Measurements from ENCODE around the gene SLC12A8.
A peak's percentile ranks its signal among the peaks of the same experiment; 100 is the strongest.

SLC12A8 gene

DNA sequence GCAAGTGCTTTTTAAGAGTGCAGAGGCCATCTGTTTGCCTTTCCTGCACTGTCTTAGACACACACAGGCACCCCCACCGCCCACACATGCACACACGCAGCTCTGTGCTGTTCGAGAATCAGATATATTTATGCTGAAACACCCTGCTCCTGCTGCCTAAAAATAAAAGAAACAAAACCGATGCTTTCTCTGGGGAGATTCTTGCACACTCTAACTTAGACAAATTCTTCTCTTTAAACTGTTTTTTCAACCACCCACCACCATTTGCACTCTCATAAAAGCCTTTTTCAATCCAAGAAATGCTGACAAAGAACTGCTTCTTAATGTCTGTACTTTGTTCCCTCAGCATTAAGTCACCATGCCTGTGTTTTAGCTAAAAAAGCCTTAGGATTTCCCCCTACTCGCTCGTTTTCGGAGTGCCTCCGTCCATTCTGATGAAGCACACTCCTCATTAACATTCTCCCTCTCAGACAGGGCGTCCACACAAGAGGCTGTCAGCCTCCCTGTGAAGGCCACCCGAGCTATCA lies 26.2 kb downstream of the SLC12A8 start:
- DNase-seq, result no peak

GRCh38 chr3:125185805-125186204 lies 26.7 kb downstream of the SLC12A8 start:
- DNase-seq, result no peak

DNA sequence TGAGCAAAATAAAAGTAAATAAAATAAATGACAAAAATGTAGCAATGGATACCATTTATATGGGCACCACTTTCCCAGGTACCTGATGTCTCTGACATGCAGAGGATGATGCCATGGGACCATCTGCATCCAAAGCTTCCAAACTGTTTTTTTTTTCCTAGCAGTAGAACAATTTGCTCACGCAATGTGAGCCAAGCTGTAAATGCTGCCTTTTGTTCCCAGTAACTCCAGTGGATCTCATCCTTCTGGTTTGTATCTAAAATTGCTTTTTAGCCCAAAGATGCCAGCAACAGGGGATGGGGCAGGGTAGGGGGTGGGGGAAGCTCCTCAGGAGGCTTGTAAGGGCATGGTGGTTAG lies 32.7 kb downstream of the SLC12A8 start:
- DNase-seq, result no peak

DNA sequence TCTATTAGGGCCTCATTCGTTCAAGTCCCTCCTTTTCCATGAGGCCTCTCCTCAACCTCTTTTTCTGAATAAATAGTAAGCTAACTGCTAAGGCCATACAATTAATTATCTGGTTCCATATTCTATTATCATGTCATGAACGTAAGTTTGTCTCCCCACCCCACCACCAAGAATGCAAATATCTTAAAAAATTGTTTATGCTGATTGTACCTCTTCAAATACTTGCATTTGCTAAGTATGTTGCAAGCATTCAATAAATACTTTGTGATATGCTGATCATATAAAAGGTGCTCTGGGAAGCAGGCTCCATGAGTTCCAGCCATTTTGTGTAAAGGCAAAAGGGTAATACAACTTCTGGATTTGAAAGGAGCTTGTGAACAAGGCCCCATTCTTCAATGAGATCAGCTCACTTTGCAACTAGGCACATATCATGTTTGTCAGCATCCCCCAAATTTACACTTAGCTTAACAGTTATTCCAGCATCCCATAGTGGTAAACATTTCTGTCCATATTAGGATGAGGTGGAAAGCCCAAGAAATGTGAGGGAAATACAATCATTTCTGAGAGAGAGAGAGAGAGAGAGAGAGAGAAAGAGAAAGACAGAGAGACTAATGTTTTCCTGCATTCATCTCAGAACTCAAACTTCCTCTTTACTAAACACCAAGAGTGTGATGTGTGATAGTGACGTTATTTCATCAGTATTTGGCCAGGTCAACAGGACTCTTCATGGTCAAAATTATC lies 33.2 kb downstream of the SLC12A8 start:
- no peak for DNase-seq

DNA sequence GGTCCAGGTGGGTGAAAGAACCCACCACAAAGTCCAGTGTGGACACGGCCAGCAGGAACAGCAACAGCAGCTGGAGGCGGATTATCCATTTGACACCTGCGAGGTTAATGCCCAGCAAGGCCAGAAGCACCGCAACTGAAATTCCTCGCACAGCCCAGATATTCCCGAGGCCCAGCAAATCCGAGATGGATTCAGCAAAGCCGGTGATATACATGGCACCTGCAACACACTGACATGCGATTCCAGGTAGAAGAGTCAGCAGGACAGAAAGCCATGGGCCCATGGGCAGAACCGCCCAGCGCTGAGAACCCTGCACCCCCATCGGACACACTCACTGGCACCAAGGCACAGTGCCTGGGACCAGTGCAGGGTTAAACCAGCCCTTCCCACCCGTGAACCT lies 34.8 kb downstream of the SLC12A8 start:
- DNase-seq, result no peak

GRCh38 chr3:125175295-125176078 lies 37.1 kb downstream of the SLC12A8 start:
- no peak for DNase-seq

GRCh38 chr3:125172346-125172745 lies 40.2 kb downstream of the SLC12A8 start:
- DNase-seq, result no peak

DNA sequence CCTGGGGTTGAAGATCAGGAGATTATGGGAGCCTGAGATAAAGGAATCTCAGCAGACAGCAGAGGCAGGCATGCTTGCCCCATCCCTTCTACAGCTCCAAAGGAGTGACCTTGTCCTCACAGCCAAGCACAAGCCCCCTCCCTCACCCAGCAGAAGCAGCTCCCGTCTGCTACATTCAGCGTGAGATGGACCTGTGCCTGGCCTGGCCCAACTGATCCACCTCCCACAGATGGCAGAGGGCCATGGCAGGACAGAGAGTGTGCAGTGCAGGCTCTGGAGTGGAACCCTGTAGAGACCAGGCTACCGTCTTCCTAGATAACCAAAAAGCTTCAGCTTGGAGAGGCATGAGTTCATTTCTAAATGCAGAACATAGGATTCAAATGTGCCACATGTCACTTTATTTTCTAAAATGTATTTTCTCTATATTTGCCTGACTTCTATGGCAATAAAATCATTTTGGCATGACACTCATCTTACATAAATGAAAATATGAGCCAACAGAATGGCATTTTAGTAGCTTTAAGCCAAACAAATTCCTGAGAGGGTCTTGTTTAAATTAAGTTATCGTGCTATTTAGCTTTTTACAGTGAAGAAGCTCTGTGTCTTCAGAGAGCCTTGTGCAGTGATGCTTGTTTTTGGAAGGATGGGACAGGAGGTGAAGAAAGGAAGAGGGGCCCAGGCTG lies 43.7 kb downstream of the SLC12A8 start:
- DNase-seq, result no peak

- no peak for DNase-seq
These were observed 45.9 kb downstream of the SLC12A8 start for GRCh38 chr3:125166599-125167136.

DNA sequence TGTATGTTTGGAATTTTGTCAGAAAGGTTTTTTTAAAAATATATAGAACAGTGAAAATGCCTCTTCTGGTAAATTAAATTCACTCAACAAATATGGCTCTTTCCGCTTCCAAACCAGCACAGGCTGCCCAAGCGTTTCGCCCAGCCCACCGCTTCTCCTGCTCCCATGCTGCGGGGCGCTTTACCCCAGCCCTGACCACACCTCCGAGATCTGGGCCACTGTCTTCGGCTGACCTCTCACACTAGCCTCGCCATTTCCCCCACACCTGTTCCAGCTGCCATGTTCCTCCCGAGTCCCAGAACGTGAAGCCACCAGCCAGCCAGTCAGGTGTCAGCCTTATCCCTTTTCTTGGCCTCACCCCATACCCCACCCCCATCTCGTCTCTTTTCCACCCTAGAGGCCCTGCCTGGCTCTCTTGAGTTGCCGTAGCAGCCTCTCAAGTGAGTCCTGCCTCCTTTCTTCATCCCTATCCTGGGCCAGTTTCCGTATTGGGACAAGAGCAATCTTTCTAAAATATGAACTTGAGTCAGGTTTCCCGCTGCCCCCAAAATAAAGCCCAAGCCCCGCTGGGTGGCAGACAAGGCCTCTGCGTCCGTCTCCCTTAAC lies 46.5 kb downstream of the SLC12A8 start:
- no peak for DNase-seq

- DNase-seq, result no peak
These were observed 47.2 kb downstream of the SLC12A8 start for GRCh38 chr3:125165189-125165947.

GRCh38 chr3:125163739-125164601 lies 48.6 kb downstream of the SLC12A8 start:
- DNase-seq, result peak; percentile 10

DNA sequence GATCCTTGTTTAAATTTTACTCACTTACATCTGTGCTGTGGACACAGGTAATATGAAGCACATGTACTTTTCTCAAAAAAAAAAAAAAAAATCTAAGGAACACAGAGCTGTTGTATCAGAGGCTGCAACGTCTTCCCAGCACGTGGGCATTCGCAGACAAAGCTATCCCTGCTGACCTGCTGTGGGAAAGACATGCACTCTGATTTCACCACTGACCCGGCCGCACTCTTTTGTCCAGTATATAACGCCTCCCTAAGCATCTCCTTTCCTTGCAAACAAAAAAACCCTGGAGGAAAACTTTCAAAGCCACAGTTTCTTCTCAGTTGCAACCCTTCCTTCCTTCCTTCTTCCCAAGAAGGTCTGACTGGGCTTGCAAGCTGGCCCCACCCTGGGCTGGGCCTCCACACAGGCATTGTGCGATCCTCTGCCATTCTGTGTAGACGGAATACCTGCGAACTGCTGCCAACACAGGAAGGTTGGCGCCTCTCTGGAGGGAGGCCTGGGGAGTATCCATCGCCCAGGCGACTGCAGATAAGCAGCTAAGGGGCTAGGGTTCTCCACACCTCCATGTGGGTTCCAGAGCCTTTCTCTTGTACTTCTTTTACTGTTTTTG lies 50.8 kb downstream of the SLC12A8 start:
- no peak for DNase-seq

- no peak for DNase-seq
These were observed 51.8 kb downstream of the SLC12A8 start for GRCh38 chr3:125160606-125161371.

DNA sequence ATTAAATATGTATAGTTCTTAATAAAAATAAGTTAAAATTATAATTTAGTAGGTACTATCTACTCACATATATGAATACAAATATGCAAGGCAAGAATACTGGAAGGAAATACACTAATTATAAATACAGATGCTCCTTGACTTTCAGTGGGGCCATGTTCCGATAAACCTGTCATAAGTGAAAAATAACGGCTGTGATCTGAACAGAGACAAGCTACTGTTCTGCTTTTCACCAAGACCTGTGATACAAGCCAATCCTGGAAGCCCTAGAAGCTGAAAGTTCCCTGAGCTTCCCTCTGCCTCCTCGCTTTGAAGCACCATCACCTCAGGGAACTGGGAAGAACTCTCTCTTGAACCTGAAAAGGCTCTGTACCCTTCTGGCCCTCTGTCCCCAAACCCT lies 55.4 kb downstream of the SLC12A8 start:
- DNase-seq, result no peak

GRCh38 chr3:125156456-125156855 lies 56.1 kb downstream of the SLC12A8 start:
- no peak for DNase-seq

DNA sequence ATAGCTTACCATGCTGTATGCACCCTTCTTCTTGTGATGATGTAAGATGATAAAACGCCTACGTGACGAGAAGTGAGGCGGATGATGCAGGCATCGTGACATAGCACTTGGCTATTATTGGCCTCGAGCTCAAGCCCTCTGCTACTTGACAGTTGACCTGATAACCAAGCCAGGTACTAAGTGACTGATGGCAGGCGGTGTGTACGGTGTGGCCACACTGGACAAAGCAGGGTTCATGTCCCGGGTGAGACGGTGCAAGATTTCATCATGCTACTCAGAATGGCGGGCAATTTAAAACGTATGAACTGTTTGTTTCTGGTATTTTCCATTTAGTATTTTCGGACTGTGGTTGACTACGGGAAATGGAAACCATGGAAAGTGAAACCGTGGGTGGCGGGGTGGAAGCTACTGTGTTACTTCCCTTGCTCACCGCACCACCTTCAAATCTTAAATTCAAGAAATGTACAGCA lies 57.7 kb downstream of the SLC12A8 start:
- no peak for DNase-seq

- DNase-seq, result no peak
These were observed 58.4 kb downstream of the SLC12A8 start for GRCh38 chr3:125154110-125154509.

DNA sequence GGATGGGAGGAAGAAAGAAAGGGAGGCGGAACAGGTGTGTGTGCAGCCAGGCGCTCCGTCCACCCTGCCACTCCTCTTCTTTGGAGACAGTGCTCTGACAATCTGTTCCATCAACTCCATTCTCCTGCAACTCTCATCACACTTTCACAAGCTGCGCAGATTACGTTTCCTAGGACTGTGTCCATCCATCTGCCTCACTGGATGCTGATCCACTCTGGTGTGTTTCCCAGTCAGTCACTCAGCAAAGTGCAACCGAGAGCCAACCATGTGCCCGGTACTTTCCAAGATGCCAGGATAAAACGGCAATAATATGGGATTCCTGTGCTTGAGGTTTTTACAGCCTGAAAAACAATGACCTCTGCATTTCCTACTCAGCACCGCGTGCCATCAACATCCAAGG lies 59.6 kb downstream of the SLC12A8 start:
- DNase-seq, result no peak

DNA sequence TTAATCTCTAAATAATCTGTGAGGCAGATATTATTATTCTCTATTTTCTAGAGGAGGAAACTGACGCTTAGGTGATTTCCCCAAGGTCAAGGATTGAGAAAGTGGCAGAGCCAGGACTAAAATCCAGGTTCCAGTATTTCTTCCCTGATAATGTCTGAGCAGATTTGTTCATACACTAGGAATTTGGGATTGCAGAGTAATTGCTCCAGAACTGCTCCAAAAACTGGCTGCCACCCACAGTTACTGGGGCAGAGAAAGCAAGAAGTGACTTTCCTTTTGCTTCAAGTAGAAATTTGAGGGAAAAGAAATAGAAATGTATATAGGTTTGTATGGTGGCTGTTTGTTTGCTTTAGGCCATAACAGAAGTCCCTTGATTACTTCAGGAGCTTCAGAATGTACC lies 60.6 kb downstream of the SLC12A8 start:
- no peak for DNase-seq

Data from GF-D8 (cell line).